ENCODE results near the gene KCNH3.

DNA sequence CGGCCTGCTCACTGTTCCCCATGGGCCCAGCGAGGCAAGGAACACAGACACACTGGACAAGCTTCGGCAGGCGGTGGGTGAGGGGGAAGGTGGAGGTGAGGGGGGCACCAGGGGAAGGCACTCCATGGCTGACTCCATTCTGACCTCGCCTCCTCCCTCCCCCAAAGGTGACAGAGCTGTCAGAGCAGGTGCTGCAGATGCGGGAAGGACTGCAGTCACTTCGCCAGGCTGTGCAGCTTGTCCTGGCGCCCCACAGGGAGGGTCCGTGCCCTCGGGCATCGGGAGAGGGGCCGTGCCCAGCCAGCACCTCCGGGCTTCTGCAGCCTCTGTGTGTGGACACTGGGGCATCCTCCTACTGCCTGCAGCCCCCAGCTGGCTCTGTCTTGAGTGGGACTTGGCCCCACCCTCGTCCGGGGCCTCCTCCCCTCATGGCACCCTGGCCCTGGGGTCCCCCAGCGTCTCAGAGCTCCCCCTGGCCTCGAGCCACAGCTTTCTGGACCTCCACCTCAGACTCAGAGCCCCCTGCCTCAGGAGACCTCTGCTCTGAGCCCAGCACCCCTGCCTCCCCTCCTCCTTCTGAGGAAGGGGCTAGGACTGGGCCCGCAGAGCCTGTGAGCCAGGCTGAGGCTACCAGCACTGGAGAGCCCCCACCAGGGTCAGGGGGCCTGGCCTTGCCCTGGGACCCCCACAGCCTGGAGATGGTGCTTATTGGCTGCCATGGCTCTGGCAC lies 18.5 kb downstream of the KCNH3 start:
- TF ChIP-seq, protein P1, sequence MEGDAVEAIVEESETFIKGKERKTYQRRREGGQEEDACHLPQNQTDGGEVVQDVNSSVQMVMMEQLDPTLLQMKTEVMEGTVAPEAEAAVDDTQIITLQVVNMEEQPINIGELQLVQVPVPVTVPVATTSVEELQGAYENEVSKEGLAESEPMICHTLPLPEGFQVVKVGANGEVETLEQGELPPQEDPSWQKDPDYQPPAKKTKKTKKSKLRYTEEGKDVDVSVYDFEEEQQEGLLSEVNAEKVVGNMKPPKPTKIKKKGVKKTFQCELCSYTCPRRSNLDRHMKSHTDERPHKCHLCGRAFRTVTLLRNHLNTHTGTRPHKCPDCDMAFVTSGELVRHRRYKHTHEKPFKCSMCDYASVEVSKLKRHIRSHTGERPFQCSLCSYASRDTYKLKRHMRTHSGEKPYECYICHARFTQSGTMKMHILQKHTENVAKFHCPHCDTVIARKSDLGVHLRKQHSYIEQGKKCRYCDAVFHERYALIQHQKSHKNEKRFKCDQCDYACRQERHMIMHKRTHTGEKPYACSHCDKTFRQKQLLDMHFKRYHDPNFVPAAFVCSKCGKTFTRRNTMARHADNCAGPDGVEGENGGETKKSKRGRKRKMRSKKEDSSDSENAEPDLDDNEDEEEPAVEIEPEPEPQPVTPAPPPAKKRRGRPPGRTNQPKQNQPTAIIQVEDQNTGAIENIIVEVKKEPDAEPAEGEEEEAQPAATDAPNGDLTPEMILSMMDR (conservative IDR thresholded peaks at IDR 0.05 in 1 of 2, IDR thresholded peaks at IDR 0.05 in 1 of 2; ENCODE audit: extremely low read depth in 1 of 2, insufficient read depth in 1 of 2, low read depth in 1 of 2, low read length in 2 of 2), result no peak
- TF ChIP-seq EZH2 (IDR thresholded peaks at IDR 0.05; ENCODE audit: borderline replicate concordance, low read length), result no peak
